ENCODE results near the gene FANCC.
A peak's percentile ranks its signal among the peaks of the same experiment; 100 is the strongest.
"Not testable (repeated sequence)": the region's sequence is repeated elsewhere in the genome, so short reads cannot be mapped to it uniquely, and the experiment has no call there.

The FANCC gene

DNA sequence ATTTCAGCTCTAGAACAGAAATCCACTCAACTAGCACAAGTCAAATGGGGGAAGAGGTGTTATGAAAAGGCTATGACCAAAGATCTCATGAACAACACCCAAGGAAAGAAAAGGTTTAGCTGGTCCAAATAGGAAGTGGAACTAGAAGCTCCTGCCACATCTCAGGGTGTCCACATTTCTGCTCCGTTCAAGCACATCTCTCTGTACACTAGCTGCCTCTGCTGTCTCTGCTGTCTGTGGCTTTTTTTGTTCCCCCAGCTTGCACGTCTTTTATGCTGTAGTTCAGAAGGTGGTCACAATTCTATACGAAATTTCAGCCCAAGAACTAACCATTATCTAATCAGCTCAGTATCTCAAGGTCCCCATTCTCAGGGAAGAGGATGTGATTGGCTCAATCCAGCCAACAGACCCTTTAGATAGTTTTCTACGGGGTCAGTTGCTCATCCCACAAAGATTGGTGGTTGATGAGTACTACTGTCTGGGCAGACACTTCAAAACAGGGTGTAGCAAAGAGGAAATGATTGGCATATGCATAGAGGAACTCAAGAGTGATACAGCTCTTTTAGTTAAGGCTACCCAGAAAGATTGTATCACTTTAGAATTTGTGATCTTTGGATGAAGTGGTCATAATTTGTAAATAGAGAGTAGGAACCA is 44.0 kb downstream of the FANCC start:
- DNase-seq (ENCODE audit: extremely low spot score): no peak
- TF ChIP-seq, protein P1, sequence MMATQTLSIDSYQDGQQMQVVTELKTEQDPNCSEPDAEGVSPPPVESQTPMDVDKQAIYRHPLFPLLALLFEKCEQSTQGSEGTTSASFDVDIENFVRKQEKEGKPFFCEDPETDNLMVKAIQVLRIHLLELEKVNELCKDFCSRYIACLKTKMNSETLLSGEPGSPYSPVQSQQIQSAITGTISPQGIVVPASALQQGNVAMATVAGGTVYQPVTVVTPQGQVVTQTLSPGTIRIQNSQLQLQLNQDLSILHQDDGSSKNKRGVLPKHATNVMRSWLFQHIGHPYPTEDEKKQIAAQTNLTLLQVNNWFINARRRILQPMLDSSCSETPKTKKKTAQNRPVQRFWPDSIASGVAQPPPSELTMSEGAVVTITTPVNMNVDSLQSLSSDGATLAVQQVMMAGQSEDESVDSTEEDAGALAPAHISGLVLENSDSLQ (IDR thresholded peaks at IDR 0.05): no peak
- TF ChIP-seq ELF4 (IDR thresholded peaks at IDR 0.05): no peak
- TF ChIP-seq BHLHE40 (IDR thresholded peaks at IDR 0.05; ENCODE audit: borderline replicate concordance): no peak
- TF ChIP-seq NFRKB (IDR thresholded peaks at IDR 0.05): no peak
- TF ChIP-seq FOXM1 (IDR thresholded peaks at IDR 0.05; ENCODE audit: borderline replicate concordance): no peak
- no peak for TF ChIP-seq FOXA1 (IDR thresholded peaks at IDR 0.05)
- ChIA-PET CTCF (no interaction called here), POLR2A (no interaction called here)

DNA sequence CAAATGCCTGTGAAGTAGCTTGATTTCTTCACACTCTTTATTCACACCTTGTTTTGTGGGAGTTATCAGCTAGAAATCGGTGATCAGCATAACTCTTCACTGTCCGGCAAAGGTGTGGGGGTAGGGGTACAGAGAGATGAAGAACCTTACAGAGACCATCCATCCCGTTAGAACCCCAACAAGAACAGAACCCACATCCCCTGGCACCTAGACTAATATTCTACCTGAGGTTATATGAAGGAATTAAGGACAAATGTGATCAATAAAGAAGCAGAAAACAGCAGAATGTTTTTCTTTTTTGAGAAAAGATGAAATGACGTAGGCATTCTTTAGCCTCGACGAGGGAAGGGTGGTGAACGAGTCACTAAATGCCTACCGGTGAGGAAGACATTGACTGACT is 44.7 kb downstream of the FANCC start:
- ChIA-PET CTCF (no interaction called here), POLR2A (no interaction called here)
- no peak for DNase-seq (ENCODE audit: extremely low spot score)
- no peak for TF ChIP-seq CTBP1 (IDR thresholded peaks at IDR 0.05; ENCODE audit: borderline replicate concordance)
- TF ChIP-seq FOXM1 (IDR thresholded peaks at IDR 0.05; ENCODE audit: borderline replicate concordance): no peak
- no peak for TF ChIP-seq LEF1 (IDR thresholded peaks at IDR 0.05; ENCODE audit: borderline replicate concordance)
- no peak for TF ChIP-seq TARDBP (IDR thresholded peaks at IDR 0.05)
- no peak for TF ChIP-seq L3MBTL2 (conservative IDR thresholded peaks at IDR 0.05)
- no peak for TF ChIP-seq SUZ12 (IDR thresholded peaks at IDR 0.05)
- TF ChIP-seq, protein P1 (IDR thresholded peaks at IDR 0.05): no peak
- no peak for TF ChIP-seq NFRKB (IDR thresholded peaks at IDR 0.05)
- no peak for TF ChIP-seq FOXK2 (IDR thresholded peaks at IDR 0.05)
- TF ChIP-seq SP1 (IDR thresholded peaks at IDR 0.05): no peak
- TF ChIP-seq ARNT (IDR thresholded peaks at IDR 0.05): no peak
- TF ChIP-seq FOXA1 (IDR thresholded peaks at IDR 0.05): no peak
- TF ChIP-seq ZNF384 (IDR thresholded peaks at IDR 0.05): no peak
- TF ChIP-seq ELF4 (IDR thresholded peaks at IDR 0.05): no peak
- TF ChIP-seq HDGF (IDR thresholded peaks at IDR 0.05; ENCODE audit: borderline replicate concordance): no peak
- TF ChIP-seq BHLHE40 (IDR thresholded peaks at IDR 0.05; ENCODE audit: borderline replicate concordance): no peak

DNA sequence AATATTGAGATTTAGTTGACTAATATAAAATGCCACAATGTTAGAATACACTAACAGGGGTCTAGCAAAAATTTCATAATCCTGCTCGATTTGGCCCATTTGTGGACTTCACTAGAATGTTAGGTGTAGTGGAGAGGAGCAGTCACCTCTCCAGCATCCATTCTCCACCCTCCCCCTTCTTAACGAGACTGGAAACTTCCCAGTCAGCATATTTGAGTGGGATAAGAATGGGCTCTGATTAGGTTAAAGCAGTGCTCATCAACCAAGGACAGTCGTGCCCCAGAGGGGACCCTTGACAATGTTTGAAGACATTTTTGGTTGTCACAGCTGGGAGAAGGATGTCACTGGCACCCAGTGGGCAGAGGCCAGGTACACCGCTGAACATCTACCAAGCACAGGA is 46.7 kb downstream of the FANCC start:
- ChIA-PET CTCF (no interaction called here), POLR2A (no interaction called here)
- no peak for DNase-seq (ENCODE audit: extremely low spot score)
- TF ChIP-seq TARDBP (IDR thresholded peaks at IDR 0.05) (no peak), ARNT (IDR thresholded peaks at IDR 0.05) (no peak), BHLHE40 (IDR thresholded peaks at IDR 0.05; ENCODE audit: borderline replicate concordance) (no peak), FOXK2 (IDR thresholded peaks at IDR 0.05) (no peak), LEF1 (IDR thresholded peaks at IDR 0.05; ENCODE audit: borderline replicate concordance) (no peak), SUZ12 (IDR thresholded peaks at IDR 0.05) (no peak), FOXA1 (IDR thresholded peaks at IDR 0.05) (no peak), CTBP1 (IDR thresholded peaks at IDR 0.05; ENCODE audit: borderline replicate concordance) (no peak), HDGF (IDR thresholded peaks at IDR 0.05; ENCODE audit: borderline replicate concordance) (no peak), ZNF384 (IDR thresholded peaks at IDR 0.05) (no peak), SP1 (IDR thresholded peaks at IDR 0.05) (no peak), FOXM1 (IDR thresholded peaks at IDR 0.05; ENCODE audit: borderline replicate concordance) (no peak), NFRKB (IDR thresholded peaks at IDR 0.05) (no peak)
- TF ChIP-seq, protein P1 (IDR thresholded peaks at IDR 0.05): no peak

DNA sequence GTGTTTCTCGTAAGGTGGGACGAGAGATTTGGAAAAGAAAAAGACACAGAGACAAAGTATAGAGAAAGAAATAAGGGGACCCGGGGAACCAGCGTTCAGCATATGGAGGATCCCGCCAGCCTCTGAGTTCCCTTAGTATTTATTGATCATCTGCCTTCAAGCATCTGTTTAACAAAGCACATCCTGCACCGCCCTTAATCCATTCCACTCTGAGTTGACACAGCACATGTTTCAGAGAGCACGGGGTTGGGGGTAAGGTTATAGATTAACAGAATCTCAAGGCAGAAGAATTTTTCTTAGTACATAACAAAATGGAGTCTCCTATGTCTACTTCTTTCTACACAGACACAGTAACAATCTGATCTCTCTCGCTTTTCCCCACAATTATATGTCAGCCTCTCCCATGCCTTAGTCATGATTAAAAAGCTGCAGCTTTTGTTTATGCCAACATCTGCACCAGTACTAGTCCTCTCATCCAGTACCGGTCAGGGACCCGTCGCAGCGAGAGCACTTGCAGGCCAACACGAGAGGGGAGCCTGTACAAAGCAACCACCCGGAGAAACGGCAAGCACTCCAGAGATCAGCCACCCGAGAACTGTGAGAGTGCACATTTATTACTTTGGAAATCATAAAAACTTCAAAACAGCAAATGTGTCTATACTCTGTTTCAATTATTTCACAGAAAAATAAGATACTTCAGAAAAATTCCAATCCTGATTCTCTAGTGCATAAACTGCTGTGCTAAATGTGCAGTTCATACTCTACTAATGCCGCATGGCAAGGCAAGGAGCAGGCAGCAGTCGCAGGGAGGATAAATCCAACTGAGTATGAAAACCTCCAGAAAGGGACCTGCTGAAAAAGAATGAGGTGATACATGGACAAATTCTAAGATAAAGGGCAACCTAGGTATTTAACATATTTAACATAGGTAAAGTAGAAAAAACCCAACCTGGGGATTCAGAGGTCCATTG is 47.4 kb downstream of the FANCC start:
- POLR2A ChIA-PET; CTCF ChIA-PET; DNase-seq (ENCODE audit: extremely low spot score): not testable (repeated sequence)

DNA sequence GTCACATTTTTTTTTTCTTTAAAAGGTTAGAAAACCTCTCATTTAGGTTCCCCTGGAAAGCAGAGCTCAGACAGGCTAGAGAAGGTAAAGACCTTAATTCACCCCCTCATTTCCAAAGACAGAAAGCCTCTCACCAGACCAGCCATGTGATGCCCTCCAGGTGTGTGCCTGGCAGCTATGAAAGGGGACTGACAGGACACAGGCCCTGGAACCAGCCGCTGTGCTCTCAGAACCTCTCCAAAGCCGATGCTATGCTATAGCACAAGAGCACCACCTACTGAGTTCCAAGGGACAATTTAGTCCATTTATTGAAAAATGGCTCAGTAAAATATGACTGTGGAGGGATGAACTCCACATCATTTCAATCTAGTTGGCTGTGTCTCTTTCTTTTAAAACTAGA is 48.8 kb downstream of the FANCC start:
- ChIA-PET CTCF (interaction anchor here (0.6 to 0.9 kb wide), 4 partner anchors 12 to 637 kb away, joined by 3 to 7 read pairs (median 4); no protein-coding TSS in a partner anchor), POLR2A (no interaction called here)
- no peak for TF ChIP-seq L3MBTL2 (conservative IDR thresholded peaks at IDR 0.05)
- TF ChIP-seq LEF1 (IDR thresholded peaks at IDR 0.05; ENCODE audit: borderline replicate concordance): no peak
- no peak for TF ChIP-seq FOXA1 (IDR thresholded peaks at IDR 0.05)
- no peak for TF ChIP-seq ARNT (IDR thresholded peaks at IDR 0.05)
- no peak for TF ChIP-seq SP1 (IDR thresholded peaks at IDR 0.05)
- no peak for TF ChIP-seq TARDBP (IDR thresholded peaks at IDR 0.05)
- no peak for TF ChIP-seq ELF4 (IDR thresholded peaks at IDR 0.05)
- no peak for TF ChIP-seq NFRKB (IDR thresholded peaks at IDR 0.05)
- TF ChIP-seq FOXK2 (IDR thresholded peaks at IDR 0.05): no peak
- no peak for TF ChIP-seq ZNF384 (IDR thresholded peaks at IDR 0.05)
- peak; percentile 40 for DNase-seq (ENCODE audit: extremely low spot score)

DNA sequence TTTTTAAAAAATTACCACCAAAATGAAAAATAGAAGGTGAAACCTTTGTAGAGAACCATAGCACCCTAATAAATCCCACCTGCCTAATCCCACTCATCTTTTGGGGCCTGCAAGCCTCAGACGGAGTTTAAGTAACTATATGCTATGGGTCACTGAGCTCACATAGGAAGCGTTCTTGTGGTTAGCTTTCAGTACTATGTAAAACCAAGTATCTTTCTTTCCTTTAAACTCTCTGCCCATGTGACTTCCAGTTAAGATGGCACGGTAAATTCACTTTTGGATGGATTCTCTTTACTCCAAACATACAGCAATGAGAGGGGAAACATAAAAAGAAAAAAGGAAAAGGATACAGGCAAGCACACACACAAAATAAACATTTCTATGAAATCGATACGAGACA is 50.9 kb downstream of the FANCC start:
- no peak for DNase-seq (ENCODE audit: extremely low spot score)
- TF ChIP-seq BHLHE40 (IDR thresholded peaks at IDR 0.05; ENCODE audit: borderline replicate concordance): no peak
- no peak for TF ChIP-seq L3MBTL2 (conservative IDR thresholded peaks at IDR 0.05)
- no peak for TF ChIP-seq SUZ12 (IDR thresholded peaks at IDR 0.05)
- TF ChIP-seq SP1 (IDR thresholded peaks at IDR 0.05): no peak
- no peak for TF ChIP-seq ARNT (IDR thresholded peaks at IDR 0.05)
- TF ChIP-seq HDGF (IDR thresholded peaks at IDR 0.05; ENCODE audit: borderline replicate concordance): no peak
- TF ChIP-seq, protein P1 (IDR thresholded peaks at IDR 0.05): no peak
- no peak for TF ChIP-seq CTBP1 (IDR thresholded peaks at IDR 0.05; ENCODE audit: borderline replicate concordance)
- no peak for TF ChIP-seq FOXK2 (IDR thresholded peaks at IDR 0.05)
- ChIA-PET POLR2A (no interaction called here), CTCF (no interaction called here)

Measured in HEK293T (cell line).